Uterus (tissue), 4 donors: Measurements from ENCODE around the gene ZNF217. TPM values are rescaled to one million over a fixed set of nuclear protein-coding genes. Genes with fewer than 3 reads are reported as not detected.

ENCODE experiments used
- DNase-seq, 2 donors: peaks; one replicate each; pipeline ENCODE4 v3.0.0-alpha.2; 2019 to 2020
- H3K27ac ChIP-seq, 2 donors: fragments of 200-600 bp; sonication (generic); 1 replicate in 1 of 2; 2 replicates in 1 of 2; pipeline ENCODE4 v1.5.1; 2016 to 2018
- H3K27me3 ChIP-seq, 2 donors: fragments of 200-600 bp; sonication (generic); one replicate each; pipeline ENCODE4 v1.5.1; 2018 to 2019; ENCODE audit warnings: control low read depth in 1 of 2
- H3K36me3 ChIP-seq, 2 donors: fragments of 200-600 bp; sonication (generic); one replicate each; pipeline ENCODE4 v1.5.1; 2019; ENCODE audit warnings: control low read depth in 1 of 2
- H3K4me1 ChIP-seq, 2 donors: fragments of 200-600 bp; sonication (generic); one replicate each; pipeline ENCODE4 v1.5.1; 2018 to 2019; ENCODE audit warnings: control low read depth in 1 of 2
- H3K4me3 ChIP-seq, 2 donors: fragments of 200-600 bp; sonication (generic); 1 replicate in 1 of 2; 2 replicates in 1 of 2; pipeline ENCODE4 v1.5.1; 2018 to 2019; ENCODE audit warnings: mild to moderate bottlenecking in 1 of 2
- H3K9me3 ChIP-seq, 2 donors: fragments of 200-600 bp; sonication (generic); one replicate each; pipeline ENCODE4 v1.5.1; 2019; ENCODE audit warnings: control low read depth in 1 of 2
- POLR2A ChIP-seq, 2 donors: fragments of 450-650 bp; IDR thresholded peaks; one replicate each; pipeline ENCODE4 v1.6.1; 2016; ENCODE audit warnings: antibody characterized with exemption in 2 of 2, mild to moderate bottlenecking in 1 of 2, moderate library complexity in 1 of 2
- intact Hi-C: fragments of 100-400 bp; cut with DNase I; formaldehyde crosslinking; loops from one replicate; pipeline ENCODE4 v1.15.1; 2023; ENCODE audit warnings: low total_unique reads
- total RNA-seq, 4 donors: library from RNA; depleted of rRNA in 3 of 4; stranded (reverse); fragments of >200 nt in 3 of 4; gene quantifications; one replicate each; pipeline versions ENCODE4 v1.1.0 to v1.2.4, GENCODE V29; 2014 to 2023
- TF ChIP-seq, protein P1 (sequence below), 4 experiments: fragments of 200-600 bp in 2 of 4; fragments of 450-650 bp in 2 of 4; sonication (generic) in 2 of 4; IDR thresholded peaks; one replicate each; pipeline ENCODE4 v1.5.1; 2016 to 2019; ENCODE audit warnings: antibody characterized with exemption in 4 of 4, mild to moderate bottlenecking in 2 of 4, moderate library complexity in 1 of 4
- donor health status: DM: yes; HTN: yes; CAD: no.

Gene ZNF217
- total RNA-seq, 4 donors from 2014 or later = 7.4 to 37.8 (median 18.4) TPM

DNA sequence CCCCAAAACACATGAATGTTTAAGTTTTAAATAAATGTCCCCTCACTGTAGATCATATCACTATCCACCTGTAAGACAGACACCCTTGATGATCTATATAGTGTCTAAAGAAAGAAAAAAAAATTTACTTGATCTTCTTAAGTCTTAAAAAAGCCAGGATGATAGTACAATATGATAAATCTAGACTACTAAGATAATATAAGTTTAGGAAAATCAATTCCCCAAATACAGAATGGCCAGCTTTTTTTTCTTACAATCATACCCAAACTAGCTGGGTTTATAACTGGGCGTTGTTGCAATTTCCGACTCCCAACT lies 14.4 kb downstream of the ZNF217 start:
- DNase-seq = peak in 1 of 2 donors; percentile 46
- no peak overlapping the region for H3K4me3 ChIP-seq
- no peaks in the 10 kb centered on the region for H3K9me3 ChIP-seq
- peaks cover 12 to 14% of the 10 kb centered on the region in 2 donors for H3K4me1 ChIP-seq
- TF ChIP-seq POLR2A (IDR thresholded peaks at IDR 0.05) = no peak
- TF ChIP-seq, protein P1, sequence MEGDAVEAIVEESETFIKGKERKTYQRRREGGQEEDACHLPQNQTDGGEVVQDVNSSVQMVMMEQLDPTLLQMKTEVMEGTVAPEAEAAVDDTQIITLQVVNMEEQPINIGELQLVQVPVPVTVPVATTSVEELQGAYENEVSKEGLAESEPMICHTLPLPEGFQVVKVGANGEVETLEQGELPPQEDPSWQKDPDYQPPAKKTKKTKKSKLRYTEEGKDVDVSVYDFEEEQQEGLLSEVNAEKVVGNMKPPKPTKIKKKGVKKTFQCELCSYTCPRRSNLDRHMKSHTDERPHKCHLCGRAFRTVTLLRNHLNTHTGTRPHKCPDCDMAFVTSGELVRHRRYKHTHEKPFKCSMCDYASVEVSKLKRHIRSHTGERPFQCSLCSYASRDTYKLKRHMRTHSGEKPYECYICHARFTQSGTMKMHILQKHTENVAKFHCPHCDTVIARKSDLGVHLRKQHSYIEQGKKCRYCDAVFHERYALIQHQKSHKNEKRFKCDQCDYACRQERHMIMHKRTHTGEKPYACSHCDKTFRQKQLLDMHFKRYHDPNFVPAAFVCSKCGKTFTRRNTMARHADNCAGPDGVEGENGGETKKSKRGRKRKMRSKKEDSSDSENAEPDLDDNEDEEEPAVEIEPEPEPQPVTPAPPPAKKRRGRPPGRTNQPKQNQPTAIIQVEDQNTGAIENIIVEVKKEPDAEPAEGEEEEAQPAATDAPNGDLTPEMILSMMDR (IDR thresholded peaks at IDR 0.05) = no peak
- no peaks in the 10 kb centered on the region for H3K27me3 ChIP-seq
- peak overlapping the region; percentile 77 to 83 for H3K27ac ChIP-seq
- H3K36me3 ChIP-seq = no peaks in the 10 kb centered on the region
- intact Hi-C loops = loop anchor here (5.0 to 10.0 kb wide), 2 partner anchors 366 to 618 kb away; no protein-coding TSS in a partner anchor

DNA sequence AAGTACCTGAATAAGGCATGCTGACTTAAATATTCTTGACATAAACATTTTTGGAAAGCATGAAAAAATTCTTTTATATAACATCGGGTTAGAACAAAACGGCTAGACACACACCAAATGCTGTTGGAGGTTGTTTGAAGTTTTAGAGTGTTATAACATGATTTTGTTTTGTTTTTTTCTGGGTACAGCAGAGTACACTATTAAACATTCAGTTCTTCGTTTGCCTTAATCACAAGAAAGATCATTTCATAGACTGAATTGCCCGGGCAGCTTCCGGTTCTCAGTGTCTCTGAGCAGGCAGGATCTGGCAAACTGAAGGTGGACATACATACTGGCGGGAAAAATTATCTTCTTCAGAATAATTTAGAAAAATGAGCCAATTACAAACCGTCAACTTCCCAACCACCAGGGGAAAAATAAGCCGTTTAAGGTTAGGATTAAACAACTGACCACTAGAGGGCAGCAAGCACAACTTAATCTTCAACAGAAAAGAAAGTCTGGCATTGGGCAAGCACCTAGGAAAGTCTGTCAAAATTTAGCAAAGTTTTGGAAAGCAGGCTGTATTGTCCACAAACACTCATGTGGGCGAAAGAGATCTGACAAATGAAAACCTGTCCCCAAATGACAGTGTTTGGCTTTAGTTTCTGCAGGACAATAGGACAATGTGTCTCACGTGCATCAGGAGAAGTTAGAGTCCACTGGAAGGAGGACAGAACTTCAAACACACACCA lies 15.0 kb downstream of the ZNF217 start:
- no peak overlapping the region for H3K4me3 ChIP-seq
- H3K4me1 ChIP-seq = peaks cover 12 to 14% of the 10 kb centered on the region in 2 donors
- TF ChIP-seq, protein P1 (IDR thresholded peaks at IDR 0.05) = peak; percentile 83 to 98 (median 92)
- no peak for TF ChIP-seq POLR2A (IDR thresholded peaks at IDR 0.05)
- peak overlapping the region; percentile 77 to 83 for H3K27ac ChIP-seq
- no peaks in the 10 kb centered on the region for H3K36me3 ChIP-seq
- no peaks in the 10 kb centered on the region for H3K9me3 ChIP-seq
- peak; percentile 45 to 82 for DNase-seq
- intact Hi-C loops = loop anchor here (5.0 to 10.0 kb wide), 2 partner anchors 366 to 619 kb away; no protein-coding TSS in a partner anchor
- no peaks in the 10 kb centered on the region for H3K27me3 ChIP-seq

DNA sequence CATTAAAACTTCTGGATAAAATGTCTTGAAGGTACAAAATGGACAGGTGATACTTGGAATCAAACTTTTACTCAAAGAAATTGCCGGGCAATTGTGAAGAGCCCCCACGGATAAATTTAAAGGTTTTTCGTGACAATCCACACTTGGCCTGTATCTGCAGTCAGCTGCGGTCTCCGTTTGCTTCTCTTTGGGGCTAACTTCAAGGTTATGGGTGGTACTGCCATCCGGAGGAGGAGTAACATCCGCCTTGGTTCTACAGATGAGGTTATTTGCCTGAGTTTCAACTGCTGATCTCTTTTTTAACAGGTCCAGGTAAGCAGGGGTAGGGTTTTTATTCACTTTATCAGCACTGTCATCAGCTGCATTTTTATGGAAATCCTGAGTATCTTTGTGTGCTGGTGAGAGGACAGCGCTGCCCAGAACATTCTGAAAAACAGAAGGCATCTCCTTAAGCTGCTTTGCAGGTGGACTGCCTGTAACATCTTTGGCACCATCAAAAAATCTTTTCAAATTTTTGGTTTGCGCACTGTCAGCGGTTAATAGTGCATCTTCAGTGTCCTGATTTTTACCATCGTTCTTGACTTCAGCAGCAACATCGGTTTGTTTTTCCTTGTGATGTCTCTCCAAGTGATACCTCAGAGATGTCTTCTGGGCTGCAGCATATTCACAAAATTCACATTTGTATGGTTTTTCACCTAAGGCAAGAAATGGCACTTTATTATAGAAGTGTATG lies 16.9 kb downstream of the ZNF217 start:
- TF ChIP-seq, protein P1 (IDR thresholded peaks at IDR 0.05) = no peak
- TF ChIP-seq POLR2A (IDR thresholded peaks at IDR 0.05) = no peak
- Histone ChIP-seq H3K4me3 (no peak overlapping the region), H3K27ac (no peak overlapping the region), H3K27me3 (no peaks in the 10 kb centered on the region), H3K36me3 (no peaks in the 10 kb centered on the region), H3K9me3 (no peaks in the 10 kb centered on the region), H3K4me1 (peaks cover 8 to 14% of the 10 kb centered on the region in 2 donors)
- no peak for DNase-seq
- intact Hi-C loops = loop anchor here (5.0 to 10.0 kb wide), 2 partner anchors 368 to 621 kb away; no protein-coding TSS in a partner anchor

DNA sequence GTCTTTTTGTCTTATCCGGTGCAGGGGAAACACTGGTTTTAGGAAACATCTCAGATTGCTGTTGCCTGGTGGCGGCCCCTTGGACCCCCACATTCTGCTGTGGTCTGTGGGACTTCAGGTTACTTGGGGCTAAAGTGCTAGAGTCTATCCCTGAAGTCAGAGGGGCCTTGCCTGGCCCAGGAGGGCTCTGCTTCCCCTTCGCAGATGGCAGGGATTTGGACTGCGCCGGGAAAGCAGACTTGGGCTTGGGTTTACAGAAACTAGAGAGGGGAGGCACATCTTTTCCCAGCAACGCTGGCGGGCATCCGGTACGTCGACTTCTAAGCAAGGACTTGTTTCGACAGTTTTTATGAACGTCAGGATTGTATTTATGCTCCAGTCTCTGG lies 17.5 kb downstream of the ZNF217 start:
- Histone ChIP-seq H3K9me3 (no peaks in the 10 kb centered on the region), H3K4me1 (peaks cover 8 to 14% of the 10 kb centered on the region in 2 donors), H3K36me3 (no peaks in the 10 kb centered on the region), H3K27ac (no peak overlapping the region), H3K27me3 (no peaks in the 10 kb centered on the region), H3K4me3 (no peak overlapping the region)
- no peak for DNase-seq
- TF ChIP-seq, protein P1 (IDR thresholded peaks at IDR 0.05) = no peak
- no peak for TF ChIP-seq POLR2A (IDR thresholded peaks at IDR 0.05)
- intact Hi-C loops = loop anchor here (5.0 to 10.0 kb wide), 2 partner anchors 369 to 621 kb away; no protein-coding TSS in a partner anchor
